ENCODE results near the gene BTF3L4.
"Not testable (repeated sequence)": the region's sequence is repeated elsewhere in the genome, so short reads cannot be mapped to it uniquely, and the experiment has no call there.

Gene BTF3L4

GRCh38 chr1:52041551-52042185 is 14.4 kb upstream of the BTF3L4 start:
- Histone ChIP-seq H3K27ac (ENCODE audit: poor library complexity, severe bottlenecking) (peak overlapping the region; percentile 60), H3K4me1 (ENCODE audit: insufficient read depth, poor library complexity, severe bottlenecking) (peaks cover 23% of the 10 kb centered on the region), H3K36me3 (ENCODE audit: low read depth) (peaks cover 39% of the 10 kb centered on the region), H3K27me3 (ENCODE audit: insufficient read depth, poor library complexity, severe bottlenecking) (no peaks in the 10 kb centered on the region), H3K4me3 (ENCODE audit: severe bottlenecking) (no peak overlapping the region), H3K9me3 (ENCODE audit: severe bottlenecking) (no peaks in the 10 kb centered on the region)
- peak; percentile 84 for ATAC-seq (ENCODE audit: low read depth)
- TF ChIP-seq, protein P1, sequence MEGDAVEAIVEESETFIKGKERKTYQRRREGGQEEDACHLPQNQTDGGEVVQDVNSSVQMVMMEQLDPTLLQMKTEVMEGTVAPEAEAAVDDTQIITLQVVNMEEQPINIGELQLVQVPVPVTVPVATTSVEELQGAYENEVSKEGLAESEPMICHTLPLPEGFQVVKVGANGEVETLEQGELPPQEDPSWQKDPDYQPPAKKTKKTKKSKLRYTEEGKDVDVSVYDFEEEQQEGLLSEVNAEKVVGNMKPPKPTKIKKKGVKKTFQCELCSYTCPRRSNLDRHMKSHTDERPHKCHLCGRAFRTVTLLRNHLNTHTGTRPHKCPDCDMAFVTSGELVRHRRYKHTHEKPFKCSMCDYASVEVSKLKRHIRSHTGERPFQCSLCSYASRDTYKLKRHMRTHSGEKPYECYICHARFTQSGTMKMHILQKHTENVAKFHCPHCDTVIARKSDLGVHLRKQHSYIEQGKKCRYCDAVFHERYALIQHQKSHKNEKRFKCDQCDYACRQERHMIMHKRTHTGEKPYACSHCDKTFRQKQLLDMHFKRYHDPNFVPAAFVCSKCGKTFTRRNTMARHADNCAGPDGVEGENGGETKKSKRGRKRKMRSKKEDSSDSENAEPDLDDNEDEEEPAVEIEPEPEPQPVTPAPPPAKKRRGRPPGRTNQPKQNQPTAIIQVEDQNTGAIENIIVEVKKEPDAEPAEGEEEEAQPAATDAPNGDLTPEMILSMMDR (IDR thresholded peaks at IDR 0.05; ENCODE audit: poor library complexity, severe bottlenecking) = no peak
- DNase-seq (ENCODE audit: low spot score) = no peak

GRCh38 chr1:52045236-52045635 is 10.9 kb upstream of the BTF3L4 start:
- no peak overlapping the region for H3K4me3 ChIP-seq (ENCODE audit: severe bottlenecking)
- H3K27me3 ChIP-seq (ENCODE audit: insufficient read depth, poor library complexity, severe bottlenecking) = no peaks in the 10 kb centered on the region
- peaks cover 23% of the 10 kb centered on the region for H3K4me1 ChIP-seq (ENCODE audit: insufficient read depth, poor library complexity, severe bottlenecking)
- TF ChIP-seq, protein P1 (IDR thresholded peaks at IDR 0.05; ENCODE audit: poor library complexity, severe bottlenecking) = no peak
- ATAC-seq (ENCODE audit: low read depth) (no peak), DNase-seq (ENCODE audit: low spot score) (no peak)
- peaks cover 31% of the 10 kb centered on the region for H3K36me3 ChIP-seq (ENCODE audit: low read depth)
- no peak overlapping the region for H3K27ac ChIP-seq (ENCODE audit: poor library complexity, severe bottlenecking)
- H3K9me3 ChIP-seq (ENCODE audit: severe bottlenecking) = no peaks in the 10 kb centered on the region

GRCh38 chr1:52045666-52046195 is 10.4 kb upstream of the BTF3L4 start:
- not testable (repeated sequence) for ATAC-seq (ENCODE audit: low read depth); H3K9me3 ChIP-seq (ENCODE audit: severe bottlenecking); DNase-seq (ENCODE audit: low spot score); H3K27ac ChIP-seq (ENCODE audit: poor library complexity, severe bottlenecking); H3K4me3 ChIP-seq (ENCODE audit: severe bottlenecking); H3K27me3 ChIP-seq (ENCODE audit: insufficient read depth, poor library complexity, severe bottlenecking)
- H3K36me3 ChIP-seq (ENCODE audit: low read depth) = peaks cover 26% of the 10 kb centered on the region
- H3K4me1 ChIP-seq (ENCODE audit: insufficient read depth, poor library complexity, severe bottlenecking) = peaks cover 23% of the 10 kb centered on the region

- ATAC-seq (ENCODE audit: low read depth); H3K27ac ChIP-seq (ENCODE audit: poor library complexity, severe bottlenecking); H3K9me3 ChIP-seq (ENCODE audit: severe bottlenecking); H3K4me3 ChIP-seq (ENCODE audit: severe bottlenecking); H3K4me1 ChIP-seq (ENCODE audit: insufficient read depth, poor library complexity, severe bottlenecking); DNase-seq (ENCODE audit: low spot score); H3K27me3 ChIP-seq (ENCODE audit: insufficient read depth, poor library complexity, severe bottlenecking): not testable (repeated sequence)
- peaks cover 29% of the 10 kb centered on the region for H3K36me3 ChIP-seq (ENCODE audit: low read depth)
Measured at GRCh38 chr1:52049337-52049736, 6.8 kb upstream of the BTF3L4 start.

DNA sequence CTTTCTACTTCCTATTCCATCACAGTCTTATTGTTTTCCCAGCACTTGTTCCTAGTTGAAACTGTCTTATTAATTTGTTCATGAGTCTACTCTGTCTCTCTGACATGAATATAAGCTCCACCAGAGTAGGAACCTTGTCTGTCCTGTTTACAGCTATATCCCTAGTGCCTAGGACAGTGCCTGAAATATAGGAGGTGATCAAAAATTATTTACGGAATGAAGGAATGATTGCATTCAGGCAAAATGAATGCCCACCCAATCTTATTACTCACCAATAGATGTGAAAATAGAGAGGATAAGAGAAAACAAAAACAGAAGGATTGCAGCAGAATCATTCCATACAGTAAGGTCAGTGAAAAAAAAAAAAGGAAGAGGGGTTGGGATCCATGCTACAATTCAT is 2.2 kb upstream of the BTF3L4 start:
- no peak for DNase-seq (ENCODE audit: low spot score)
- Histone ChIP-seq H3K36me3 (ENCODE audit: low read depth) (peaks cover 16% of the 10 kb centered on the region), H3K27me3 (ENCODE audit: insufficient read depth, poor library complexity, severe bottlenecking) (no peaks in the 10 kb centered on the region), H3K4me3 (ENCODE audit: severe bottlenecking) (peak overlapping the region; percentile 96), H3K27ac (ENCODE audit: poor library complexity, severe bottlenecking) (no peak overlapping the region), H3K9me3 (ENCODE audit: severe bottlenecking) (no peaks in the 10 kb centered on the region), H3K4me1 (ENCODE audit: insufficient read depth, poor library complexity, severe bottlenecking) (peaks cover 19% of the 10 kb centered on the region)
- TF ChIP-seq, protein P1 (IDR thresholded peaks at IDR 0.05; ENCODE audit: poor library complexity, severe bottlenecking) = no peak
- no peak for ATAC-seq (ENCODE audit: low read depth)

DNA sequence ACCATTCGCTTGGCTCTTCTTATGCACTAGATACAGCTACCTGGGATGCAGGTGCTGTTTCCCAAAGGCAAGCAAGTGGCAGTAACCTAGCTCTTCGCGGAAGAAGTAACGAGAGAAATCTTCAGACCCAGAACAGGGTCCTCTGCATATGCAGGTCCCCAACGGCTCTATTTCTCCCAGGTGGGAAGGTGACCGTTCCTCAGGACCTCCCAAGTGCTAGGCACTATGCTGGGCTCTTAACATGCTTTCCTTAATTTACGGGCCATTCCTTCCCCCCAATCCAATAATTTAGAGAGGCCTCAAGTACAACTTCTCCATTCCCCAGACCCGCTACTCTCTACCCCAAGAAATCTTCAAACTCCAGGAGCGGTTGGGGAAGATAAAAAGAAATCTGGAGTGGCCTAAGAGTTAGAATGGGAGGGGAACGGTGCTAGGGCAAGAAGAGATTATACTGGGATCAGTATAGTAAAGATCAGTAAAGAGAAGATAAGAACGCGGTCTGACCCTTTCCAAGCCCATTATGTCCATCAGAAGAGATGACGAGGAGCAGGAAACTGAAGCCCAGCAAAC is 1.5 kb upstream of the BTF3L4 start:
- TF ChIP-seq, protein P1 (IDR thresholded peaks at IDR 0.05; ENCODE audit: poor library complexity, severe bottlenecking) = no peak
- ATAC-seq (ENCODE audit: low read depth) (peak; percentile 2), DNase-seq (ENCODE audit: low spot score) (no peak)
- Histone ChIP-seq H3K4me3 (ENCODE audit: severe bottlenecking) (peak overlapping the region; percentile 96), H3K27me3 (ENCODE audit: insufficient read depth, poor library complexity, severe bottlenecking) (no peaks in the 10 kb centered on the region), H3K4me1 (ENCODE audit: insufficient read depth, poor library complexity, severe bottlenecking) (peaks cover 26% of the 10 kb centered on the region), H3K9me3 (ENCODE audit: severe bottlenecking) (no peaks in the 10 kb centered on the region), H3K36me3 (ENCODE audit: low read depth) (peaks cover 23% of the 10 kb centered on the region), H3K27ac (ENCODE audit: poor library complexity, severe bottlenecking) (peak overlapping the region; percentile 81)

Measured in RWPE2 (cell line).